K562 (cell line): ENCODE measurements around the gene LDAF1. TPM values are rescaled to one million over a fixed set of nuclear protein-coding genes. Genes with fewer than 3 reads are reported as not detected.

ENCODE experiments used
- ATAC-seq: fragments of 200-7000 bp; cut with Tn5 transposase; 3 replicates; pipeline ENCODE4 v1.9.1; 2020; ENCODE audit warnings: moderate library complexity
- BruUV-seq: library from RNA; stranded (reverse); fragments of 400-500 nt; replicated peaks from 2 replicates; lab custom pipeline; 2021; lab: Mats Ljungman, UMichigan
- CTCF ChIA-PET: fragments of 300-600 bp; formaldehyde crosslinking; extraction: SDS; loops from one replicate; lab custom pipeline; 2021; ENCODE audit warnings: low intra/inter-chr PET ratio; lab: Yijun Ruan, JAX
- POLR2A ChIA-PET: fragments of 300-600, 350-650 bp; sonication (Branson Sonifier 250); formaldehyde crosslinking; extraction: SDS; loops from one replicate; lab custom pipeline; 2021; ENCODE audit warnings: antibody characterized with exemption, inconsistent platforms; lab: Yijun Ruan, JAX
- DNase-seq, 4 experiments: peaks; one replicate each; pipeline versions ENCODE4 v3.0.0 to v3.0.0-alpha.2; 2011 to 2018; ENCODE audit warnings: low spot score in 3 of 4, mixed read lengths in 3 of 4; ENCODE audit errors: extremely low read depth in 1 of 4
- FAIRE-seq: peaks from 2 replicates; lab custom pipeline; 2011; peaks lifted over from hg19 to GRCh38; lab: Jason Lieb, UNC
- H2AFZ ChIP-seq: 2 replicates; pipeline ENCODE4 v1.6.0; 2011; ENCODE audit warnings: low read depth, low read length, control low read depth, inconsistent platforms
- H3K27ac ChIP-seq: fragments of 200-600 bp; 3 replicates; pipeline ENCODE4 v1.8.0; 2011; ENCODE audit warnings: low read depth, mild to moderate bottlenecking, control low read depth, inconsistent platforms, low read length, moderate library complexity, mixed read lengths; ENCODE audit errors: extremely low read depth
- H3K27me3 ChIP-seq, 2 experiments: fragments of 300-600 bp in 1 of 2; 2 replicates in 1 of 2; 3 replicates in 1 of 2; pipeline versions ENCODE4 v1.6.0 to v1.8.0; 2011; ENCODE audit warnings: inconsistent platforms in 2 of 2, low read length in 2 of 2, mild to moderate bottlenecking in 1 of 2, mixed read lengths in 1 of 2, moderate library complexity in 1 of 2; ENCODE audit not compliant: control insufficient read depth in 2 of 2, insufficient read depth in 2 of 2
- H3K36me3 ChIP-seq: fragments of 300-600 bp; 3 replicates; pipeline ENCODE4 v1.8.0; 2011; ENCODE audit warnings: mild to moderate bottlenecking, low read length, inconsistent platforms; ENCODE audit not compliant: control insufficient read depth, insufficient read depth
- H3K4me1 ChIP-seq, 2 experiments: fragments of 200-600 bp in 1 of 2; replicated peaks in 1 of 2; 2 replicates in 1 of 2; 3 replicates in 1 of 2; pipeline versions ENCODE4 v1.5.1 to v1.8.0; 2011; ENCODE audit warnings: inconsistent platforms in 2 of 2, low read length in 2 of 2, mild to moderate bottlenecking in 1 of 2, mixed read lengths in 1 of 2, moderate library complexity in 1 of 2; ENCODE audit not compliant: control insufficient read depth in 2 of 2, insufficient read depth in 2 of 2
- H3K4me2 ChIP-seq: 2 replicates; pipeline ENCODE4 v1.6.1; 2011; ENCODE audit warnings: low read length, control low read depth, inconsistent platforms, mixed read lengths; ENCODE audit not compliant: insufficient read depth
- H3K4me3 ChIP-seq: fragments of 200-600 bp; sonication (generic), shearing (Covaris generic); 2 replicates; pipeline ENCODE4 v1.5.1; 2016; ENCODE audit warnings: control low read depth, inconsistent platforms
- H3K79me2 ChIP-seq: fragments of 200-600 bp; 3 replicates; pipeline ENCODE4 v1.8.0; 2011; ENCODE audit warnings: low read length, inconsistent platforms; ENCODE audit not compliant: control insufficient read depth, insufficient read depth
- H3K9ac ChIP-seq, 2 experiments: 2 replicates each; pipeline versions ENCODE4 v1.6.0 to v1.6.1; 2011; ENCODE audit warnings: low read depth in 2 of 2, low read length in 2 of 2, control low read depth in 1 of 2, inconsistent platforms in 1 of 2, mild to moderate bottlenecking in 1 of 2, mixed read lengths in 1 of 2; ENCODE audit not compliant: insufficient read depth in 1 of 2
- H3K9me1 ChIP-seq: one replicate; pipeline ENCODE4 v1.6.0; 2011; ENCODE audit warnings: inconsistent platforms, mild to moderate bottlenecking, low read length, moderate library complexity; ENCODE audit not compliant: control insufficient read depth, insufficient read depth
- H3K9me3 ChIP-seq: replicated peaks from 2 replicates; pipeline ENCODE4 v1.5.1; 2011; ENCODE audit warnings: low read depth, low read length, inconsistent platforms; ENCODE audit not compliant: control insufficient read depth, insufficient read depth
- H4K20me1 ChIP-seq: replicated peaks from 2 replicates; pipeline ENCODE4 v1.6.1; 2011; ENCODE audit warnings: low read length, inconsistent platforms, mixed read lengths; ENCODE audit not compliant: control insufficient read depth, insufficient read depth
- SMARCB1 ChIP-seq: IDR thresholded peaks from 2 replicates; pipeline ENCODE4 v1.6.1; 2011; ENCODE audit warnings: improper control_type of control experiment, low read depth; ENCODE audit not compliant: insufficient read length
- USF1 ChIP-seq: sonication (generic); formaldehyde crosslinking; IDR thresholded peaks from 2 replicates; pipeline ENCODE4 v1.9.0; 2022; ENCODE audit warnings: mild to moderate bottlenecking, missing genetic modification reagents
- ZBTB17 ChIP-seq: fragments of 450-650 bp; formaldehyde crosslinking; IDR thresholded peaks from 2 replicates; pipeline ENCODE4 v1.4.0; 2020; ENCODE audit warnings: mild to moderate bottlenecking
- ZBTB40 ChIP-seq, 2 experiments: fragments of 450-650 bp in 1 of 2; sonication (generic) in 1 of 2; formaldehyde crosslinking in 1 of 2; IDR thresholded peaks; 2 replicates each; pipeline versions ENCODE4 v1.7.1 to v1.9.0; 2016 to 2022; ENCODE audit warnings: inconsistent platforms in 1 of 2, mild to moderate bottlenecking in 1 of 2, missing genetic modification reagents in 1 of 2
- ZNF263 ChIP-seq: sonication (generic); formaldehyde crosslinking; IDR thresholded peaks from 2 replicates; pipeline ENCODE4 v1.8.0; 2022; ENCODE audit warnings: mild to moderate bottlenecking, missing genetic modification reagents, borderline replicate concordance
- WGBS: fragments of 100-300 bp; shearing (Covaris generic); methylation state at CpG from one replicate; pipeline ENCODE4 v1.1.6; 2016; ENCODE audit warnings: low coverage, mixed read lengths; ENCODE audit not compliant: insufficient coverage; ENCODE audit errors: missing lambda C conversion rate; 5-methylcytosine and 5-hydroxymethylcytosine counted together
- in situ Hi-C: fragments of 300-500 bp; cut with MboI; formaldehyde crosslinking; loops from 4 replicates; pipeline ENCODE4 v1.15.0; 2018; ENCODE audit warnings: inconsistent platforms, mixed read lengths
- intact Hi-C: fragments of 100-400 bp; cut with micrococcal nuclease; formaldehyde crosslinking; loops from 2 replicates; pipeline ENCODE4 v1.14.2; 2022
- polyA plus RNA-seq, 8 experiments: library from polyadenylated mRNA; depleted of rRNA in 4 of 8; stranded (reverse) in 5 of 8; unstranded in 3 of 8; fragments of >200 nt; fragmentation: Nextera tagmentation in 2 of 8; fragmentation: Illumina TruSeq in 1 of 8; extraction: Ambion mirVana in 2 of 8; extraction: Trizol in 1 of 8; gene quantifications; 2 replicates each; pipeline versions ENCODE4 v1.2.1 to v1.2.3, GENCODE V29; 2011 to 2014; ENCODE audit warnings: inconsistent platforms in 1 of 8, missing spikeins in 1 of 8
- total RNA-seq, 7 experiments: library from RNA; depleted of rRNA in 6 of 7; stranded (reverse); fragments of >200 nt in 6 of 7; fragmentation: Illumina TruSeq in 2 of 7; extraction: Trizol in 2 of 7; gene quantifications; 2 replicates each; pipeline versions ENCODE4 v1.2.1 to v1.2.3, GENCODE V29; 2011 to 2021; ENCODE audit warnings: low replicate concordance in 1 of 7
- TF ChIP-seq, protein P1 (sequence below), 2 experiments: fragments of 450-650 bp in 1 of 2; sonication (generic) in 1 of 2; formaldehyde crosslinking; conservative IDR thresholded peaks; 2 replicates each; pipeline versions ENCODE4 v1.4.0 to v1.8.1; 2020 to 2022; ENCODE audit warnings: mild to moderate bottlenecking in 1 of 2, missing genetic modification reagents in 1 of 2
- TF ChIP-seq, protein P2 (sequence below): fragments of 200-800 bp; sonication (Bioruptor generic); IDR thresholded peaks from 2 replicates; pipeline ENCODE4 v1.6.1; 2017; ENCODE audit warnings: missing genetic modification characterization, missing compliant biosample characterization

LDAF1 gene
- total and polyA plus RNA-seq, 9 of the 15 experiments (the other 6 are each of a cell fraction or from before 2014, with no cell fraction given): 7.0 to 20.1 (median 12.5) TPM

GRCh38 chr16:21159281-21159951 lies 942 bp downstream of the LDAF1 start:
- POLR2A ChIA-PET: interaction anchor here (0.6 to 1.2 kb wide), 5 partner anchors 58 to 1467 kb away, joined by 3 to 4 read pairs (median 3); no protein-coding TSS in a partner anchor
- FAIRE-seq: no peak
- TF ChIP-seq, protein P1, sequence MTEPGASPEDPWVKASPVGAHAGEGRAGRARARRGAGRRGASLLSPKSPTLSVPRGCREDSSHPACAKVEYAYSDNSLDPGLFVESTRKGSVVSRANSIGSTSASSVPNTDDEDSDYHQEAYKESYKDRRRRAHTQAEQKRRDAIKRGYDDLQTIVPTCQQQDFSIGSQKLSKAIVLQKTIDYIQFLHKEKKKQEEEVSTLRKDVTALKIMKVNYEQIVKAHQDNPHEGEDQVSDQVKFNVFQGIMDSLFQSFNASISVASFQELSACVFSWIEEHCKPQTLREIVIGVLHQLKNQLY (CRISPR knock-in tag; conservative IDR thresholded peaks at IDR 0.05): no peak
- TF ChIP-seq USF1 (CRISPR knock-in tag) (no peak), SMARCB1 (no peak), ZBTB40 (IDR thresholded peaks at IDR 0.05) (0 out of 2 replicates have a peak, but pooled peaks have one; percentile 2), ZBTB40 (CRISPR knock-in tag; IDR thresholded peaks at IDR 0.05) (no peak), ZNF263 (CRISPR knock-in tag) (0 out of 2 replicates have a peak, but pooled peaks have one; percentile 32), ZBTB17 (0 out of 2 replicates have a peak, but pooled peaks have one; percentile 49)
- TF ChIP-seq, protein P2, sequence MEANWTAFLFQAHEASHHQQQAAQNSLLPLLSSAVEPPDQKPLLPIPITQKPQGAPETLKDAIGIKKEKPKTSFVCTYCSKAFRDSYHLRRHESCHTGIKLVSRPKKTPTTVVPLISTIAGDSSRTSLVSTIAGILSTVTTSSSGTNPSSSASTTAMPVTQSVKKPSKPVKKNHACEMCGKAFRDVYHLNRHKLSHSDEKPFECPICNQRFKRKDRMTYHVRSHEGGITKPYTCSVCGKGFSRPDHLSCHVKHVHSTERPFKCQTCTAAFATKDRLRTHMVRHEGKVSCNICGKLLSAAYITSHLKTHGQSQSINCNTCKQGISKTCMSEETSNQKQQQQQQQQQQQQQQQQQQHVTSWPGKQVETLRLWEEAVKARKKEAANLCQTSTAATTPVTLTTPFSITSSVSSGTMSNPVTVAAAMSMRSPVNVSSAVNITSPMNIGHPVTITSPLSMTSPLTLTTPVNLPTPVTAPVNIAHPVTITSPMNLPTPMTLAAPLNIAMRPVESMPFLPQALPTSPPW (CRISPR knock-in tag): peak; percentile 11

More at GRCh38 chr16:21159281-21159951, 942 bp downstream of the LDAF1 start:
- ATAC-seq (peak; percentile 58), DNase-seq (peak; percentile 29 to 46 (median 38))
- H2AFZ ChIP-seq: peak overlapping the region; percentile 99
- H3K4me3 ChIP-seq: peak overlapping the region; percentile 70
- peaks cover 10 to 17% of the 10 kb centered on the region in 2 experiments for H3K4me1 ChIP-seq
- no peaks in the 10 kb centered on the region for H3K9me1 ChIP-seq
- H3K27me3 ChIP-seq: no peaks in the 10 kb centered on the region
- peak overlapping the region; percentile 86 for H3K4me2 ChIP-seq
- H3K9me3 ChIP-seq: no peaks in the 10 kb centered on the region
- peak overlapping the region; percentile 68 to 90 for H3K9ac ChIP-seq
- peaks cover 22% of the 10 kb centered on the region for H3K36me3 ChIP-seq
- 4% methylated on average over 21 of the region's 27 CpGs for WGBS
- CTCF ChIA-PET: no interaction called here
- peaks cover 3% of the 10 kb centered on the region; the same call in 1 of the 3 replicates for H3K79me2 ChIP-seq
- in situ Hi-C loops: loop anchor here (5.0 to 10.0 kb wide), 2 partner anchors 398 to 1155 kb away; no protein-coding TSS in a partner anchor
- intact Hi-C loops: loop anchor here (5.0 to 10.0 kb wide), 2 partner anchors 395 to 1038 kb away; no protein-coding TSS in a partner anchor
- BruUV-seq: TSS peak; percentile 40
- no peaks in the 10 kb centered on the region for H4K20me1 ChIP-seq
- no peak overlapping the region; the same call in 2 of the 3 replicates for H3K27ac ChIP-seq
